Measurements from ENCODE around the gene FOXP1.

DNA sequence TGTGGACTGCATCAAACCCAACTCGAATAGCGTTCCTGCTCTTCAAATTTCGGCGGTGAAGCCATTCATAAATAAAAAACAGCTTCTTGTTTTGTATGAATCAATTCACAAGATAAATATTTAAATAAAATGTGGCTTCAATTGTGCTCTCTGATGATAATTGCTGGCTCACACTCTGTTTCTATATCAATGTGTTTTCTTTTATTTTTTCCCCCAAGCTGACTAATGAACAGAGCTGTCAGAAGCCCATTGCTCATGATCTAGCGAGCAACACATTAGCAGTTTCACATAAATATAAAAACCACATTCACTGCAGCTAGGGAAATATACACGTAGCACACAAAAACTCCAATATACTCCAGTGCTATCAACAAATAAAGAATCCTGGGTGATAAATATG lies 45.0 kb upstream of the FOXP1 start:
- TF ChIP-seq POLR2A (IDR thresholded peaks at IDR 0.05; ENCODE audit: low read depth, low read length) (no peak), TAF1 (IDR thresholded peaks at IDR 0.05; ENCODE audit: low read depth, low read length) (no peak), POU2F2 (IDR thresholded peaks at IDR 0.05; ENCODE audit: low read depth, low read length) (no peak), POLR2AphosphoS5 (IDR thresholded peaks at IDR 0.05; ENCODE audit: low read depth, low read length) (no peak), PAX5 (IDR thresholded peaks at IDR 0.05; ENCODE audit: insufficient read depth, low read length, severe bottlenecking) (no peak)
